ENCODE results near the gene S100A7.
"Not testable (repeated sequence)": the region's sequence is repeated elsewhere in the genome, so short reads cannot be mapped to it uniquely, and the experiment has no call there.

- TF ChIP-seq CTCF (IDR thresholded peaks at IDR 0.05; ENCODE audit: control extremely low read depth in 1 of 3, insufficient read depth in 1 of 3, low read depth in 1 of 3, low read length in 3 of 3); TEAD4 (IDR thresholded peaks at IDR 0.05; ENCODE audit: low read depth, low read length); EP300 (IDR thresholded peaks at IDR 0.05; ENCODE audit: borderline replicate concordance in 1 of 2, low read depth in 2 of 2, low read length in 2 of 2); SRF (IDR thresholded peaks at IDR 0.05; ENCODE audit: low read depth, low read length); ATF3 (IDR thresholded peaks at IDR 0.05; ENCODE audit: insufficient read depth, low read depth, low read length); POLR2AphosphoS5 (IDR thresholded peaks at IDR 0.05; ENCODE audit: low read depth, low read length); CEBPB (IDR thresholded peaks at IDR 0.05; ENCODE audit: low read depth, low read length); TBP (IDR thresholded peaks at IDR 0.05; ENCODE audit: low read depth, low read length); POLR2A (IDR thresholded peaks at IDR 0.05; ENCODE audit: control extremely low read depth in 1 of 2, low read depth in 2 of 2, low read length in 2 of 2); RAD21 (IDR thresholded peaks at IDR 0.05 in 1 of 2, conservative IDR thresholded peaks at IDR 0.05 in 1 of 2; ENCODE audit: low read depth in 2 of 2, low read length in 2 of 2): not testable (repeated sequence)
These were observed 41.0 kb downstream of the S100A7 start for GRCh38 chr1:153419436-153419793.

All from H1 (cell line).